ACHN (cell line): Measurements from ENCODE around the gene AGAP1.
A peak's percentile ranks its signal among the peaks of the same experiment; 100 is the strongest.

Source experiments
- DNase-seq: peaks from one replicate; pipeline ENCODE4 v3.0.0-alpha.2; 2015
- in situ Hi-C: cut with HindIII; loops from 2 replicates; pipeline ENCODE4 v1.10.0; 2017; ENCODE audit warnings: low sequenced_read_pairs, low pct_ligation_motif_present, low pct_unique_long_range_greater_than_20kb

The AGAP1 gene

GRCh38 chr2:235769046-235769445 is 275.2 kb downstream of the AGAP1 start:
- DNase-seq, result no peak
- in situ Hi-C loops, result no loop called here

- in situ Hi-C loops, result no loop called here
- DNase-seq, result no peak
These were observed 277.3 kb downstream of the AGAP1 start for GRCh38 chr2:235770909-235771820.

- in situ Hi-C loops, result no loop called here
- peak; percentile 11 for DNase-seq
These were observed 279.5 kb downstream of the AGAP1 start for GRCh38 chr2:235773188-235773928.

GRCh38 chr2:235774153-235774870 is 280.5 kb downstream of the AGAP1 start:
- DNase-seq, result no peak
- in situ Hi-C loops, result no loop called here

- no peak for DNase-seq
- in situ Hi-C loops, result loop anchor here (25.0 kb wide), 1 partner anchor 411 kb away; no protein-coding TSS in a partner anchor
These were observed 282.7 kb downstream of the AGAP1 start for GRCh38 chr2:235776531-235776930.

- DNase-seq, result peak; percentile 83
- in situ Hi-C loops, result loop anchor here (25.0 kb wide), 1 partner anchor 408 kb away; no protein-coding TSS in a partner anchor
These were observed 285.6 kb downstream of the AGAP1 start for GRCh38 chr2:235779444-235779896.

GRCh38 chr2:235780401-235780800 is 286.6 kb downstream of the AGAP1 start:
- in situ Hi-C loops, result loop anchor here (25.0 kb wide), 1 partner anchor 407 kb away; no protein-coding TSS in a partner anchor
- no peak for DNase-seq

GRCh38 chr2:235781775-235782174 is 287.9 kb downstream of the AGAP1 start:
- no peak for DNase-seq
- in situ Hi-C loops, result loop anchor here (25.0 kb wide), 1 partner anchor 406 kb away; no protein-coding TSS in a partner anchor

GRCh38 chr2:235784788-235785187 is 290.9 kb downstream of the AGAP1 start:
- in situ Hi-C loops, result loop anchor here (25.0 kb wide), 1 partner anchor 403 kb away; no protein-coding TSS in a partner anchor
- DNase-seq, result no peak

- in situ Hi-C loops, result loop anchor here (25.0 kb wide), 1 partner anchor 398 kb away; no protein-coding TSS in a partner anchor
- no peak for DNase-seq
These were observed 295.7 kb downstream of the AGAP1 start for GRCh38 chr2:235789552-235789951.

GRCh38 chr2:235793163-235793752 is 299.4 kb downstream of the AGAP1 start:
- DNase-seq, result peak; percentile 41
- in situ Hi-C loops, result loop anchor here (25.0 kb wide), 1 partner anchor 394 kb away; no protein-coding TSS in a partner anchor

GRCh38 chr2:235799281-235799680 is 305.4 kb downstream of the AGAP1 start:
- in situ Hi-C loops, result loop anchor here (25.0 kb wide), 1 partner anchor 388 kb away; no protein-coding TSS in a partner anchor

GRCh38 chr2:235802542-235802941 is 308.7 kb downstream of the AGAP1 start:
- in situ Hi-C loops, result no loop called here
- no peak for DNase-seq

More at GRCh38 chr2:235799281-235799680, 305.4 kb downstream of the AGAP1 start:
- DNase-seq, result no peak

GRCh38 chr2:235803028-235803427 is 309.2 kb downstream of the AGAP1 start:
- no peak for DNase-seq
- in situ Hi-C loops, result no loop called here

- in situ Hi-C loops, result no loop called here
- no peak for DNase-seq
These were observed 310.8 kb downstream of the AGAP1 start for GRCh38 chr2:235804676-235805075.

GRCh38 chr2:235806986-235807750 is 313.3 kb downstream of the AGAP1 start:
- in situ Hi-C loops, result no loop called here
- no peak for DNase-seq

- in situ Hi-C loops, result no loop called here
- no peak for DNase-seq
These were observed 314.5 kb downstream of the AGAP1 start for GRCh38 chr2:235808366-235808765.
